OCI-LY7 (cell line): Measurements from ENCODE around the gene CES5A. TPM values are rescaled to one million over a fixed set of nuclear protein-coding genes. Genes with fewer than 3 reads are reported as not detected.

ENCODE experiments used
- BruUV-seq: library from RNA; stranded (reverse); fragments of 400-500 nt; replicated peaks from 2 replicates; lab custom pipeline; 2021; lab: Mats Ljungman, UMichigan
- CTCF ChIA-PET: fragments of 300-600 bp; sonication (Branson Sonifier 250); formaldehyde crosslinking; loops from one replicate; lab custom pipeline; 2022; ENCODE audit warnings: antibody characterized with exemption; ENCODE audit not compliant: unreplicated experiment; lab: Charles Lee
- POLR2A ChIA-PET: fragments of 300-600 bp; sonication (Branson Sonifier 250); formaldehyde crosslinking; loops from one replicate; lab custom pipeline; 2022; ENCODE audit warnings: antibody characterized with exemption; lab: Charles Lee
- DNase-seq: peaks from one replicate; pipeline ENCODE4 v3.0.0-alpha.2; 2015; ENCODE audit warnings: low spot score
- H2AFZ ChIP-seq: fragments of 200-600 bp; sonication (generic), shearing (Covaris generic); 2 replicates; pipeline ENCODE4 v1.6.1; 2014; ENCODE audit warnings: mild to moderate bottlenecking, antibody characterized with exemption, low read length, moderate library complexity
- H3K27ac ChIP-seq: fragments of 200-600 bp; sonication (generic); 2 replicates; pipeline ENCODE4 v1.5.1; 2014; ENCODE audit warnings: mixed run types, low read depth, mild to moderate bottlenecking, moderate library complexity, low read length, inconsistent platforms; ENCODE audit not compliant: poor library complexity, severe bottlenecking
- H3K36me3 ChIP-seq: fragments of 200-600 bp; sonication (generic); 2 replicates; pipeline ENCODE4 v1.6.1; 2014; ENCODE audit warnings: mild to moderate bottlenecking, antibody characterized with exemption, low read length, moderate library complexity, mixed read lengths; ENCODE audit not compliant: insufficient read depth
- H3K4me1 ChIP-seq: fragments of 200-600 bp; sonication (generic); 2 replicates; pipeline ENCODE4 v1.5.1; 2014; ENCODE audit warnings: mild to moderate bottlenecking, low read length; ENCODE audit not compliant: insufficient read depth, poor library complexity, severe bottlenecking
- H3K4me2 ChIP-seq: fragments of 200-600 bp; sonication (generic); 2 replicates; pipeline ENCODE4 v1.6.1; 2014; ENCODE audit warnings: mild to moderate bottlenecking, low read length
- H3K4me3 ChIP-seq: fragments of 200-600 bp; sonication (generic); 2 replicates; pipeline ENCODE4 v1.5.1; 2014; ENCODE audit warnings: mild to moderate bottlenecking, low read depth, low read length; ENCODE audit not compliant: poor library complexity, severe bottlenecking
- H3K79me2 ChIP-seq: fragments of 200-600 bp; sonication (generic); 2 replicates; pipeline ENCODE4 v1.6.1; 2016; ENCODE audit warnings: low read depth, mild to moderate bottlenecking, low read length, moderate library complexity, mixed read lengths; ENCODE audit not compliant: insufficient read depth
- H3K9me2 ChIP-seq: fragments of 200-600 bp; sonication (generic); 2 replicates; pipeline ENCODE4 v1.6.1; 2016; ENCODE audit warnings: mild to moderate bottlenecking, low read length, mixed read lengths; ENCODE audit not compliant: insufficient read depth
- H3K9me3 ChIP-seq: fragments of 200-600 bp; sonication (generic); 2 replicates; pipeline ENCODE4 v1.6.1; 2014; ENCODE audit warnings: mild to moderate bottlenecking, mixed run types, low read length, mixed read lengths
- H4K20me1 ChIP-seq: fragments of 200-600 bp; sonication (generic); 2 replicates; pipeline ENCODE4 v1.6.1; 2014; ENCODE audit warnings: mild to moderate bottlenecking, antibody characterized with exemption, low read length, moderate library complexity, mixed read lengths; ENCODE audit not compliant: insufficient read depth
- EZH2phosphoT487 ChIP-seq: fragments of 200-600 bp; sonication (generic); IDR thresholded peaks from 2 replicates; pipeline ENCODE4 v1.6.1; 2018; ENCODE audit warnings: low read depth, borderline replicate concordance, mild to moderate bottlenecking, mixed run types, antibody characterized with exemption, low read length, moderate library complexity, mixed read lengths
- intact Hi-C: fragments of 100-400 bp; cut with micrococcal nuclease; formaldehyde crosslinking; loops from one replicate; pipeline ENCODE4 v1.10.0; 2022; ENCODE audit not compliant: unreplicated experiment
- total RNA-seq, 2 experiments: library from RNA; depleted of rRNA in 1 of 2; stranded (reverse); fragments of >200 nt in 1 of 2; shearing (Covaris generic) in 1 of 2; gene quantifications; 2 replicates each; pipeline ENCODE4 v1.2.3, GENCODE V29; 2014 to 2022
- TF ChIP-seq, protein P1 (sequence below): fragments of 200-600 bp; sonication (generic); conservative IDR thresholded peaks from 2 replicates; pipeline ENCODE4 v1.5.1; 2014; ENCODE audit warnings: mild to moderate bottlenecking, antibody characterized with exemption, low read length, moderate library complexity, mixed read lengths

Gene CES5A
- total RNA-seq, 2 experiments from 2014 or later: not detected

DNA sequence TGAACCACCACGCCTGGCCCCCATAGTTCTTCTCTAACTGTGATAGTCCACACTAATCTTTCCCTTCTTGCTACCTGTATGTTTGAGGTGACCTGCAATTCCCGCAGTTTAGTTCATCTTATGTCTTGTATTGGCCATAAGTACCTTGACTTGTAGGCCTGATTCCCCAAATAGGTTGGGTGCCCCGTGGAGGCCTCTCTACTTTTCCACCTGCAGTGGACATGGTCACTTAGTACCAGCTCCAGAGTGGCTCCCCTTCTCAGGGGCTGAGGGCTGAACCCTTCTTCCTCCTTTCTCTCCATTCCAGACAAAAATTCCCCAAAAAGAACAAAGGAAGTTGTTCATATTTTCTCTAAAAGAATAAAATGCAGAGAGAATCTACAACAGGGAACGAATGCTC, 33.5 kb upstream of the CES5A start:
- no peaks in the 10 kb centered on the region for H3K9me2 ChIP-seq
- H4K20me1 ChIP-seq: no peaks in the 10 kb centered on the region
- ChIA-PET CTCF (no interaction called here), POLR2A (interaction anchor here (0.5 kb wide), 1 partner anchor 305 kb away, joined by 4 read pairs; no protein-coding TSS in a partner anchor)
- no peak overlapping the region for H3K27ac ChIP-seq
- no peak overlapping the region for H2AFZ ChIP-seq
- no peak for DNase-seq
- no peak overlapping the region for H3K4me3 ChIP-seq
- H3K79me2 ChIP-seq: no peaks in the 10 kb centered on the region
- no peak overlapping the region for H3K4me2 ChIP-seq
- no peaks in the 10 kb centered on the region for H3K9me3 ChIP-seq
- BruUV-seq: no TSS peak
- no peaks in the 10 kb centered on the region for H3K36me3 ChIP-seq
- no peaks in the 10 kb centered on the region for H3K4me1 ChIP-seq
- intact Hi-C loops: no loop called here
- TF ChIP-seq, protein P1, sequence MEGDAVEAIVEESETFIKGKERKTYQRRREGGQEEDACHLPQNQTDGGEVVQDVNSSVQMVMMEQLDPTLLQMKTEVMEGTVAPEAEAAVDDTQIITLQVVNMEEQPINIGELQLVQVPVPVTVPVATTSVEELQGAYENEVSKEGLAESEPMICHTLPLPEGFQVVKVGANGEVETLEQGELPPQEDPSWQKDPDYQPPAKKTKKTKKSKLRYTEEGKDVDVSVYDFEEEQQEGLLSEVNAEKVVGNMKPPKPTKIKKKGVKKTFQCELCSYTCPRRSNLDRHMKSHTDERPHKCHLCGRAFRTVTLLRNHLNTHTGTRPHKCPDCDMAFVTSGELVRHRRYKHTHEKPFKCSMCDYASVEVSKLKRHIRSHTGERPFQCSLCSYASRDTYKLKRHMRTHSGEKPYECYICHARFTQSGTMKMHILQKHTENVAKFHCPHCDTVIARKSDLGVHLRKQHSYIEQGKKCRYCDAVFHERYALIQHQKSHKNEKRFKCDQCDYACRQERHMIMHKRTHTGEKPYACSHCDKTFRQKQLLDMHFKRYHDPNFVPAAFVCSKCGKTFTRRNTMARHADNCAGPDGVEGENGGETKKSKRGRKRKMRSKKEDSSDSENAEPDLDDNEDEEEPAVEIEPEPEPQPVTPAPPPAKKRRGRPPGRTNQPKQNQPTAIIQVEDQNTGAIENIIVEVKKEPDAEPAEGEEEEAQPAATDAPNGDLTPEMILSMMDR: no peak
- no peak for TF ChIP-seq EZH2phosphoT487

DNA sequence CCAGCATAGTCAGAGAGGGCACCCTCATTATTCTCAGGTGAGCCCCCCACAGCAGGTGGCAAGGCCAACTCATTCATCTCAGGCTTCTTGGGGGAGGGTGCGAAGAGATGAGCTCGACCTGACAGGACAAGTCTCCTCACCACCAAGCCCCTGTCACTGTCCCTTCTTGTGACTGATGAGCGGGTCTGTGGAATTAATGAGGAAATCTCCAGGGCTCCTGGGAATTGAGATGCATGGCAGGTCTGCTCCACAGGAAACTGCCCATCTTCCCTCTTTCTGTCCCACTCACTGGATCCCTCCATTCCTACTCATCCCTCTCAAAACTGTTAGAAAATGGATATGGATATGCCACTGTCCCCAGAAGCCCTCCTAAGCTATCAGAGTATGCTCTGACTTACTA, 32.5 kb upstream of the CES5A start:
- H3K4me1 ChIP-seq: no peaks in the 10 kb centered on the region
- no peaks in the 10 kb centered on the region for H4K20me1 ChIP-seq
- H3K79me2 ChIP-seq: no peaks in the 10 kb centered on the region
- H3K9me2 ChIP-seq: no peaks in the 10 kb centered on the region
- no peak overlapping the region for H3K27ac ChIP-seq
- intact Hi-C loops: no loop called here
- CTCF ChIA-PET: no interaction called here
- no peak overlapping the region for H3K4me3 ChIP-seq
- H3K4me2 ChIP-seq: no peak overlapping the region
- no peaks in the 10 kb centered on the region for H3K36me3 ChIP-seq
- POLR2A ChIA-PET: no interaction called here
- no peak overlapping the region for H2AFZ ChIP-seq
- TF ChIP-seq, protein P1: no peak
- TF ChIP-seq EZH2phosphoT487: no peak
- no peaks in the 10 kb centered on the region for H3K9me3 ChIP-seq
- BruUV-seq: no TSS peak
- DNase-seq: no peak

DNA sequence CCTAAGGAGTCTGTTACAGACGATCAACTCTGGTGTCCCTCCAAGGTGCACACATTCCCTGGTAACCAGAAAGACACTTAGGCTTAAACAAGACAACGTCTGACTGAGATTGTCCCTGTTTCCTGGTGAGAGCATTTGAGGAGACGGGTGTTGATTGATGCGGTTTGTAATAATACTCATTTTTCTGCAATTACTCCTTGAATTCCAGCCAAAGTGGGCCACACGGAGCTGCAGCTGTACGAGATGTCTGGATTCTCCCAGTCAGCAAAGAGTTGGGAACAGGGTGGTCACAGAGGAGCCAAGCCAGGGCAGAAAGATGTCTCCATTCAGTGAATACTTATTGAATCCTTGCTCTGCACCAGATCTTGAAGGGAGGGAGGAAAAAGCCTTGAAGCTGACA, 30.9 kb upstream of the CES5A start:
- no peak overlapping the region for H3K27ac ChIP-seq
- no peak overlapping the region for H2AFZ ChIP-seq
- no peaks in the 10 kb centered on the region for H3K9me3 ChIP-seq
- no peaks in the 10 kb centered on the region for H3K36me3 ChIP-seq
- ChIA-PET CTCF (no interaction called here), POLR2A (no interaction called here)
- H3K4me1 ChIP-seq: no peaks in the 10 kb centered on the region
- H3K4me3 ChIP-seq: no peak overlapping the region
- no peaks in the 10 kb centered on the region for H3K9me2 ChIP-seq
- H3K79me2 ChIP-seq: no peaks in the 10 kb centered on the region
- intact Hi-C loops: no loop called here
- H3K4me2 ChIP-seq: no peak overlapping the region
- no peaks in the 10 kb centered on the region for H4K20me1 ChIP-seq
- TF ChIP-seq, protein P1: no peak
- no peak for TF ChIP-seq EZH2phosphoT487
- no peak for DNase-seq
- BruUV-seq: no TSS peak
